Astrocyte of the spinal cord (primary cell): Measurements from ENCODE around the gene PITPNC1.
"Not testable (repeated sequence)": the region's sequence is repeated elsewhere in the genome, so short reads cannot be mapped to it uniquely, and the experiment has no call there.

Experiments
- DNase-seq: peaks from one replicate; pipeline ENCODE4 v3.0.0; 2011; ENCODE audit warnings: low read depth, low spot score
- H3K4me3 ChIP-seq: 2 replicates; pipeline ENCODE4 v1.5.1; 2011; ENCODE audit warnings: low read depth, mild to moderate bottlenecking, low read length, moderate library complexity
- in situ Hi-C: cut with HindIII; loops from 2 replicates; pipeline ENCODE4 v1.10.0; 2017; ENCODE audit warnings: low sequenced_read_pairs
- TF ChIP-seq, protein P1 (sequence below): IDR thresholded peaks from 2 replicates; pipeline ENCODE4 v1.5.1; 2012; ENCODE audit warnings: low read depth, mild to moderate bottlenecking, low read length, inconsistent platforms

PITPNC1 gene

DNA sequence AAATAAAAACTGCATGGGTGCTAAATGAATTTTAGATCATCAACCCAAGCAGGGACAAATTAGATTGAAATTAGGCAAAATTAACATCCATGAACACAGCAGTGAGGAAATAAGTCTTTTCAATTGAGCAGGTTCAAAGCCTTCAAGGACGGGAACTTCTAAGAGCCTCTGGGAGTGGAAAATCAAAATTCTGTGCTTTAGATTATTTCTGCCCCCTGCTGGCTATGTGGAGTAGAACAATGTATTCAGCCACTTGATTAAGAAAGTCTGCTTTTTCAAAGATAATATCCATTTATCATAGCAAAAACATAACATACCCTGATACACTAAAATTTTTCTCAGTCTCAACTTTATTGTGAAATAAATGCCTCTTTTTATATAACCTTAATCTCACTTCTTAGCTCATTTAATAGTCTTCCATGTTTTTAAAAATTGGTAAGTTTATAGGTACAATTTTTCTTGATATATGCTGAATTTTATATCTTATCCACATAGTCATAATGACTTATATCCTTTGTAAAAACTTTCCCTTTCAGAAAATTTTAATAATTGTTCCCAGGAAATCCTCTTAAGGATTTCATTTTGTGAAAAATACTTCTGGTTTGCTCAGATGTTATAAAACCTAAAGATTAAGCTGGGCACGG lies 312.6 kb downstream of the PITPNC1 start:
- peak; percentile 74 for DNase-seq
- no peak overlapping the region for H3K4me3 ChIP-seq
- in situ Hi-C loops = no loop called here
- TF ChIP-seq, protein P1, sequence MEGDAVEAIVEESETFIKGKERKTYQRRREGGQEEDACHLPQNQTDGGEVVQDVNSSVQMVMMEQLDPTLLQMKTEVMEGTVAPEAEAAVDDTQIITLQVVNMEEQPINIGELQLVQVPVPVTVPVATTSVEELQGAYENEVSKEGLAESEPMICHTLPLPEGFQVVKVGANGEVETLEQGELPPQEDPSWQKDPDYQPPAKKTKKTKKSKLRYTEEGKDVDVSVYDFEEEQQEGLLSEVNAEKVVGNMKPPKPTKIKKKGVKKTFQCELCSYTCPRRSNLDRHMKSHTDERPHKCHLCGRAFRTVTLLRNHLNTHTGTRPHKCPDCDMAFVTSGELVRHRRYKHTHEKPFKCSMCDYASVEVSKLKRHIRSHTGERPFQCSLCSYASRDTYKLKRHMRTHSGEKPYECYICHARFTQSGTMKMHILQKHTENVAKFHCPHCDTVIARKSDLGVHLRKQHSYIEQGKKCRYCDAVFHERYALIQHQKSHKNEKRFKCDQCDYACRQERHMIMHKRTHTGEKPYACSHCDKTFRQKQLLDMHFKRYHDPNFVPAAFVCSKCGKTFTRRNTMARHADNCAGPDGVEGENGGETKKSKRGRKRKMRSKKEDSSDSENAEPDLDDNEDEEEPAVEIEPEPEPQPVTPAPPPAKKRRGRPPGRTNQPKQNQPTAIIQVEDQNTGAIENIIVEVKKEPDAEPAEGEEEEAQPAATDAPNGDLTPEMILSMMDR = peak; percentile 65

DNA sequence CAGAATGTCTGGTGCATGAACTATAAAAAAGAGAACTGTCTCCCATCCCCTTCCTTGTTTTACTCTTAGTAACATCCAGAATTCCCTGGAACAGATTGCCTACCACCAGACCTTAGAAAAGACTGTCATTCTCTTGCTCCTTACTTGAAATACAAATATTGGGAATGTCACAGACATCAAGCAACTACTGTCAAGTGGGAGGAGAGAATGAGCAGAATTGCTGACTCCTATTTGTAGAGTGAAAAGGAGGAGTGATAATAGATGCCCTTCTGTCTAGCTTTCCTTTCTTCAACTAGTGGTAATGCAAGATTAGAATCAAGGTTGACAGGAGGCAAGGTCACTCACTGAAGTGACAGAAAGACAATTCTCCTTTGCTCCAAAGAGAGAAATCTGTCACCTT lies 316.7 kb downstream of the PITPNC1 start:
- no peak overlapping the region for H3K4me3 ChIP-seq
- TF ChIP-seq, protein P1 = no peak
- no peak for DNase-seq
- in situ Hi-C loops = no loop called here

DNA sequence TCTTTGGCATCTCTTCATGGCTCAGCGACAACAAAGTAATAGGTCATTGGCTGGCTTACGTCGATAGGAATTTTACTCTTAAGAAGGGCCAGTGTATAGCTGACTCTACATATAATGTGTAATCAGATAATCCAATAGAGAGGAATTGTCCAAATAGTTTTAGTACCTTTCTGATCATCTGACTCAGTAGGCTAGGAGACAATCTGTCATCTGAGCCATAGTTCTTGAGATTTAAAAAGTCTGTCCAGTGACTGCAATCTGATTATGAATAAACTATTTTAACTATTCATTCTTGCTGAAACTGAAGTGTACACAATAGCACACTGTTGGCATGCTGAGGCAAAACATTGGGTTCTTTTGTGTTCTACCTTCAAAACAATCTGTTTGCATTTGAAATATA lies 319.3 kb downstream of the PITPNC1 start:
- no peak for DNase-seq
- TF ChIP-seq, protein P1 = no peak
- no peak overlapping the region for H3K4me3 ChIP-seq
- in situ Hi-C loops = no loop called here

DNA sequence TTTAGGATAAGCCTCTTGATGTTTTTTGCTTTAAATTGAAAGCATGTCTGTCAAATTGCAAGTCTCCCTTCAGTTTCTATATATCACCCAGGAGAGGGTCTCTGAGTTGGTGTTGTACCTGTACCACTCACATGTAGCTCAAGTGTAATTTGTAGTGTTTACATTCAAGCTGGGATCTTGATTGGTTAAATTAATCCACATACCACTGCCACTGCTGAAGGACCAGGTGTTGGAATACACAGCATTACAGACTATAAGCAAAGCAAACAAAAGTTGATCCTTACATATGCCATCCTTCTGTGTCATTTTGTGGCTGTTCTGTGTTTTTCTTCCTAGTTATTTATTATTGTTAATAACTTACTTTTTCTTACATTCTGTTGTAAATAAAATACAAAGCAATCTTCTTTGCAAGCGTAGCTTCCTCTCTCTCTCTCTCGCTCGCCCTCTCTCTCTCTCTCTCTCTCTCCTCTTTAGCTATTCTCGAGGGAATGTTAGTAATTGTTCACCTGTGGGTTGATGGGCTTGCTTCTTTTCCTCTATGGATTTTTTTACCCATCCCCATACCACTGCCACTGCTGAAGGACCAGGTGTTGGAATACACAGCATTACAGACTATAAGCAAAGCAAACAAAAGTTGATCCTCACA lies 319.9 kb downstream of the PITPNC1 start:
- in situ Hi-C loops = no loop called here
- DNase-seq = no peak
- no peak overlapping the region for H3K4me3 ChIP-seq
- TF ChIP-seq, protein P1 = no peak

DNA sequence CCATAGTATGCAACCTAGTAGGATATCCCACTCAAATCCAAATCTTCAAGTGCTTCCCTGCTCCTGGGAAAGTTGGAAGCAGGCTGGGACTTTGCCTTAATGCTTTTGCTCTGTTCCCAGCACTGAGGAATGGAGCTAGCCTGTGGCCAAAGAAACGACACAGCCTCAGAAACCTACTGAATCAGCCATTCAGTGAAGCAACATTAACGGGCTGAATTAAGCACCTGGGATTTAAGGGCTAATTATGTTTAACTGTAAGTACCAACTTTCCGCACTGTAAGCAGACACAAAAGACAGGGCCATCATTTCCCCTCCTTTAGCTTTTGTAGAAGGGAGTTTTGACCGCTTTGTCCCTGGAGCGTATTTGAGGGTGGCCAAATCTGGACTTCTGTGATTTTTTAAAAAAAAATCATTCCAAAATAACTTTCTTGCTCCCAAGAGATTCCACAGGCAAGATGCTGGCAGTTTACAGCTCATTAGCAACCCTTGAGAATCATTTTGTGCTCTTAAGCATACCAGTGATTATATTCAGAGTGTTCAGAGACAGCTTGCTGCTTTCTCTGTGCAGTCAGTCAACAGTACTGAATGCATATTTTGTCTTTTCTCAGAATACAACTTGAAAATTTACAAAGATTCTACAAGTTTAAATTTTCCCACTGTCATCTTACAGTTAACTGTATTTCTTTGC lies 323.1 kb downstream of the PITPNC1 start:
- DNase-seq = no peak
- H3K4me3 ChIP-seq = no peak overlapping the region
- TF ChIP-seq, protein P1 = no peak
- in situ Hi-C loops = no loop called here

DNA sequence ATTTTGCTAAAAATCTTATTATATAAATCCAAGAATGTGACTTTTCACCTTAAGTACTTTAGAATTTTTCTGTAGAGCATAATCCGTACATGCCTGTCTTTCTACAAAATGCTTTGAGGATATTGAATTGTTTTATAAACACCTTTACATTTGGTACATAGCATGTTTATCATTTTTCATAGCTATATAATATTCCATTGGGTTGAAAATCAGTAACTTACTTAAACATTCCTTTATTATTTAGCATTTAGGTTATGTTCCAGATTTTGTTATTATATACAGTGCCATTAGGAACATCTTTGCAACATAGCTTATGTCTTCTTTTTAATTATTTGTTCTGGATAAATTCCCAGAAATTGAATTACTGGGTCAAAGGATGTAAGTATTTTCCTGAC lies 323.6 kb downstream of the PITPNC1 start:
- no peak overlapping the region for H3K4me3 ChIP-seq
- in situ Hi-C loops = no loop called here
- TF ChIP-seq, protein P1 = no peak
- DNase-seq = no peak

DNA sequence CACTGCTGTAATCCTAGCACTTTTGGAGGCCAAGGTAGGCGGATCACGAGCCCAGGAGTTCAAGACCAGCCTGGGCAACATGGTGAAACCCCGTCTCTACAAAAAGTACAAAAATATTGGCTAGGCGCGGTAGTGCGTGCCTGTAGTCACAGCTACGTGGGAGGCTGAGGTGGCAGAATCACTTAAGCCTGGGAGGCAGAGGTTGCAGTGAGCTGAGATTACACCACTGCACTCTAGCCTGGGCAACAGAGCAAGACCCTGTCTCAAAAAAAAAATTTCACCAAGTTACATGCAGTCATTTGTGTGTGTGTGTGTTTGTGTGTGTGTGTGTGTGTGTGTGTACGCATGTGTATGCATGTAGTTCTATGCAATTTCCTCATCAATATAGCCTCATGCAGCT lies 325.8 kb downstream of the PITPNC1 start:
- H3K4me3 ChIP-seq, DNase-seq, in situ Hi-C loops: not testable (repeated sequence)
